ENCODE measurements around the gene PAN2.

PAN2 gene

GRCh38 chr12:56267443-56268071 is 66.2 kb downstream of the PAN2 start:
- no peak for DNase-seq (ENCODE audit: low read depth)

- DNase-seq (ENCODE audit: low read depth): peak; percentile 57
Observed at GRCh38 chr12:56266693-56267442, 66.9 kb downstream of the PAN2 start, which contains the start of gene COQ10A. Gene COQ10A (plus strand): TSS chr12:56266942. CDS start chr12:56267119, 177 bp downstream.

Measured in CMK (cell line).